ENCODE results near the gene EMC9.

The EMC9 gene

DNA sequence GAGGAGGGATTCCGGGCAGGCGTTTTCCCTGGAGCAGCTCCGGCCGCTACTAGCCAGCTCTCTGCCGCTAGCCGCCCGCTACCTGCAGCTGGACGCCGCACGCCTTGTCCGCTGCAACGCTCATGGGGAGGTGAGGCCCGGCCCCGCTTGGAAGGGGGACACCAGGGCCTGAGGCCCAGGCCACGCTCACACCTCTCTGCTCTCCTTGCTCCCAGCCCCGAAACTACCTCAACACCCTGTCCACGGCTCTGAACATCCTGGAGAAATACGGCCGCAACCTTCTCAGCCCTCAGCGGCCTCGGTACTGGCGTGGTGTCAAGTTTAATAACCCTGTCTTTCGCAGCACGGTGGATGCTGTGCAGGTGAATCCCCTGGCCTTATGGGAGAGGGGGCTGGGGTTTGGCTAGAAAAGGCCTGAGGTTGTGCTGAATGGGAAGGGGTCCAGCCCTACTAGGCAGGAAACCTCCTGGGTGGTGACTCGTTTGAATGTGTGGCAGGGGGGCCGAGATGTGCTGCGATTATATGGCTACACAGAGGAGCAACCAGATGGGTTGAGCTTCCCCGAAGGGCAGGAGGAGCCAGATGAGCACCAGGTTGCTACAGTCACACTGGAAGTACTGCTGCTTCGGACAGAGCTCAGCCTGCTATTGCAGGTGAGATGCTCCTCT lies 6.5 kb upstream of the EMC9 start:
- DNase-seq, result no peak

DNA sequence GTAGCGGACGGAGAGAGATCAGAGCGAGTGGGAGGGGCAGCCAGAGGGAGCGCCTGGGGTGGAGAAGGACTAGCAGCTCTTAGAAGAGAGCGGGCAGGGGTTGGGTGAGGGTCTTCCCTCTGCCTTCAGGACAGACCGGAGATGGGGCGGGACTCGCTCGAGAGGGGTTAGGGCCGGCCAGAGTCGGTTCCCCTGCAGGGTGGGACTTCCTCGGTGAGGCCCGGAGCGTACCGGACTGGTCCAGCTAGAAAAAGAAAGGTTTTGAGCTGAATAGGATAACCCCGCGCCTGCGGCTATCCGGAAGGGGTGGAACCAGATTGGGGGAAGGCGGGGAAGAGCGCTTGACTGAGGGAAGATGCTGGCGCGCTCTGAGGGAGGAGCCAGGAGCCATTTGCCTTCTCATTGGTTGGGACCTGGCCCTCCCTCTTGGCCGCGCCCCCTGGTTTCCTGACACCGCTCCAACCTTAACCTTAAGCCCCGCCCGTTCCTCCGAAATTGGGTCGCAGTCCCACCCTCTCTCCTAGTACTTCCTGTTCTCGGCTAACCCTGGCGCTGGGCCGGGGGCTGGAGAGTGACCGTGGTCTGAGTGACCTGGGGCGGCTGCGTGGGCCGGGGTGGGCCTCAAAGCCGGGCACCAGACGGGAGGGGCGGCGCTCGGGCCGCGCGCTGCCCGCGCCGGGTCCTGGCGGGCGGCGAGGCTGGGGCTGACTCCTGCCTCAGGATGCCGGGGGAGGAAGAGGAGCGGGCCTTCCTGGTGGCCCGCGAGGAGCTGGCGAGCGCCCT lies 5.8 kb upstream of the EMC9 start, which contains the start of gene RNF31:
Gene RNF31 (plus strand): TSS at position 521 of the 783 bp plus-strand sequence. CDS start 201 bp downstream, at position 722.
- peak; percentile 92 to 96 (median 94) for DNase-seq

DNA sequence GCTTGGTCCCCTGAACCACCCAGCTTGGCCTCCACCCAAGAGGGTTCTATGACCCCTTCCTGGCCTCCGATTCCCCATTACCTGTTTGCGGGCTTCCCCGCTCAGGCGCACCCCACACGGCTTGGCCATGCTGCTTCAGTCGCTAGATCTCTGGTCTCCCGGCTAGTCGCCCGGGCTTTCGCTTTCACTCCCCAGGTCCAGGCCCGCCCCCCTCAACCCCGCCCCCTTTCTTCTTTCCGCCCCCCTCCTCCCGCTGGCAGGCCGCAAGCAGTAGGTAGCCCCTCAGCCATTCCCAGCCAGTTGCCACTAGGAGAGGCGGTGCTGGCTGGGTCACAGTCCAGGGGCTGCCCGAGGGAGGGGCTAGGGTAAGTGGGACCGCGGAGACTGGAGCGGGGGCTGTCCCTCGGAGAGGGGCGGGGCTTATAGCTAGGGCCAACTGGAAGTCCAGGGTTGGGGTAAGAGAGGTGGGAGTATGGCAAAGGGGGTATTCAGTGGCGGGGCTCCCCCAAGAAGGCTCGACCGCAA lies 5.1 kb upstream of the EMC9 start, which contains the start of gene PSME2:
Gene PSME2 (minus strand): TSS at position 158 of the 525 bp plus-strand sequence. CDS start 29 bp downstream, at position 129.
- peak; percentile 63 to 93 (median 72) for DNase-seq

DNA sequence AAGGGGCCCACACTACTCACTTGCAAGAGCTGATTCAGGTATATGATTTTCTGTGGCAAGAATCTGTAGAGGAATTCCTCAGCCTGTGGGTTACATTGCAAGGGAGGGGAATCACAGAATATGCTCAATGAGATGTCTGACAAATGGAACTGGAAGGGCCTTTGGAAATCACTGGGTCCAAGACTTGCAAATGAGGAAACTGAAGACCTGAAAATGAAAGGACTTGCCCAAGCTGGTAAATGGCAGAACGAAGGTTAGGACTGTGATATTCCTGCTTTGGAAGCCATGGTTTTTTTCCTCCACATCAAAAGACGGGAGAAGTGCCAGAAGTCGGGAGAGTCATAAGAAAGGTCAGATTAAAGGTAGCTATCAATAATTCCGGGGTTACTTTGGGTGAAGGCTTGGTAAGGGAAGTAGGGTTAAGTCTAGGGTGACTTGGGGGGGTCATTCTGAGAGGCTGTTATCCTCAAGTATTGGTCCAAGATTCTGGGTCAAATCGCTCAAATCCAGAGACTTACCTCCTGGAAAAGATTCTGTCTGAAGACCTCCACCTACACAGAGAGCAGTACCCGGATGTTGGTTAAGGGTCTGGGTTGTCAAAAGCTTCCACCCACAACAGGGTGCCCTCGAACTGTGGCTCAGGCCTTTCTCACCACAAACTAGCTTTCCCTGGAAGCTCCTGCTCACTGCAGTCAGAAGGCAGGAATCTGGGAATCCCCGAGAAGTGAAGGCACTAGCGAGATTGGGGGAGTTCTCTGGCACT lies 4.5 kb upstream of the EMC9 start:
- no peak for DNase-seq

DNA sequence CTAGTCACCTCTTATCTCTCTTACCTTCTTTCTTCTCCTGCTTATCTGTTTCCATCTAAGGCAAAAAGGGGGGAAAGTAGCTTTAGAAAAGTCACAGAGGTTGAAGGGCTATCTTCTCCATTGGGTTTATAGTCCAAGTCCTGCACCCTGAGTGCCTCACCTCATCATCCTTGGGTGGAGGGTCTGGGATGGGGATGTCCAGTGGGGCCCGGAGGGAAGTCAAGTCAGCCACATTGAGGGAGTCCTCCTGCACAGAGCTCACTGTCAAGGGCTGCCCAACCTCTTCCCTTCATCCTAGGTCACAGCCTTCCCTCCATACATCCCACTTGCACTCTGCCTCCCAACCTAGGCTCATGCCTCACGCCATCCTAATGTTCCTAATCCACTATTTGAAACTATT lies 3.8 kb upstream of the EMC9 start:
- DNase-seq, result no peak

DNA sequence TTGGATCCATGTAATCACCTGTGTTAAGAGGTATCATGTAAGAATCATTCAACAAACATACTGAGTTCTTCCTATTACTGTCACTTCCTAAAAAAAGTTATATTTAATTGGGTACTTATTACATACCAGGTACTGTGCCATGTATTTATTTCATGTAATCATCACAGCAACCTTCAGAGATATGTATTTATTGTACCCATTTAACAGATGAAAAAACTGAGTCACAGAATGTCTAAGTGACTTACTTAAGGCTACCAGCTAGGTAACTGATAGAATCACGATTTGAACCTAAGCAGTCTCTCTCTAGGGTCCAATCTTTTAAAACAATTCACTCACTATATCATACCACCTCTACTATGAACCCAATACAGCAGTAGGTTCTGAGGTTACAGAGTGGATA lies 3.1 kb upstream of the EMC9 start:
- DNase-seq, result no peak

DNA sequence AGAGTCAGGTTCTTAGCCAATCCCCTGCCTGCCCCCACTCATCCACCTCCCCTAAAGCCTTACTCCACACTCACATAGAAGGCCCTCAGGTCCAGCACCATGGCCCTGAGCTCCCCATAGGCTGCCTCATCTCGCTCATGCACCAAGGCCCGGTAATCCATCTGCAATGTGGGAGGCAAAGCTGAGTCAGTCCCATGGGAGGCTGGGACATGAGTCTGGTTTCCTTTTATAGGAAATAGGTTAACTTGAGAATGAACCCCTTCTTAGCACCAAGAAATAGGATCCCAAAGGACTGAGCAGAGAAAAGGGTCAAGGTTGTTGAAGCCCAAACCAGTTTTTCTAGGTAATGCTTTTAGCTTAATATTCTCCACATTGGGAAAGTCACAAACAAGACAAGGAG lies 2.1 kb upstream of the EMC9 start:
- DNase-seq, result no peak

DNA sequence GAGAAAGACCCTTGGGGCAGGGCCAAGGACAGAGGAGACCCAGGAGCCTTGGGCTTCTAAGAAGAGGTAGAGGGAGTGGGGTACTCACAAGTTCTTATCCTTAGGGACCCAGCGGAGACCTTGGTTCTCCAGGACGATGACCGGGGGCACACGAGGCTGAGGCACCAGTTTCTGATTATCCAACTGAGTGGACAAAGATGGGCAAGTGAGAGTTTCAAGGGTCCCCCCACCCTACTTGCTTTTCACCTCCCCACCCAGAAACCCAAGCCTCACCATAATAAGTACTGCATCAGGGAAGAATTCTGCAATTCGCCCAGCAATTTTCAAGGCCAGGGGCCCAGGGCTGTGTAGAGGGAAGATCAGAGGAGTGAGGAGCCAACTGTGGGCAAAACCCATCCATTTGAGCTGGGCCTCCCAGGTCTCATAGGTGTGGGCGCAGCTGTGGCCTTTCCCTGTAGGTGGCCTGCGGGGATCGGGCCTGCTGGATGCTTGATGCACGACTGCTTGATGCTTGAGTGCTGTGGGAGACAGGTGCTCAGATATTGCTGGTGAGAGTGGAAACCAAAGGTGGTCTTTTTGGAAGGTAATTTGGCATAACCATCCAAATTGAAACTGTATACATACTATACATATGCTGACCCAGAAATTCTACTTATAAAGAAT lies 2.0 kb downstream of the EMC9 start:
- no peak for DNase-seq

DNA sequence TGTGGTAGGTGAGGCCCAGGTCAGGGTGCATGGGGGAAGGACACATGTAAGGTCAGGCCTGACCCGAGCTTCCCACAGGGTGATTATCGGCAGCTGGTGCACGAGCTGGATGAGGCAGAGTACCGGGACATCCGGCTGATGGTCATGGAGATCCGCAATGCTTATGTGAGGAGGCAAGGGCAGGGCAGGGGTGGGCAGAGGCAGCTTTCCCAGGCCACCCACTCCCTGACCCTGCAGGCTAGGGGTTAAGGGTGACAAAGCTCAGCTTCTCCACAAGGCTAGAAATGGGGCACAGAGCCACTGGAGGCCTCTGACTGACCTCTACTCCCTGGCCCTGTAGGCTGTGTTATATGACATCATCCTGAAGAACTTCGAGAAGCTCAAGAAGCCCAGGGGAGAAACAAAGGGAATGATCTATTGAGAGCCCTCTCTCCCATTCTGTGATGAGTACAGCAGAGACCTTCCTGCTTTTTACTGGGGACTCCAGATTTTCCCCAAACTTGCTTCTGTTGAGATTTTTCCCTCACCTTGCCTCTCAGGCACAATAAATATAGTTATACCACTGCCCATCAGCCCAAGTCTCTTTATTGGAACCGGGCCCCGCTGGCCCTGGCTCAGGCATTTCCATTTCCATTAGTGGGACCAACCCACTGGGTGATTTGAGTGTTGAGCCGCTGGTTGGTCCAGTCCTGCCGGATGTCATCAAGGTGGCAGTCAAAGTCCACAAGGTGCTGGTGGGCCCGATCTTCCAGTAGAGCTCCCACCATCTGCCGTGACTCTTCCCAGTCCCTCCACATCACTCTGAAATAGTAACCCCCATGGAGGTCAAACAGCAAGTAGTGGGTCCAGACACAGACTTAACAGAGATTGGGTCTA lies 2.8 kb downstream of the EMC9 start:
- no peak for DNase-seq

DNA sequence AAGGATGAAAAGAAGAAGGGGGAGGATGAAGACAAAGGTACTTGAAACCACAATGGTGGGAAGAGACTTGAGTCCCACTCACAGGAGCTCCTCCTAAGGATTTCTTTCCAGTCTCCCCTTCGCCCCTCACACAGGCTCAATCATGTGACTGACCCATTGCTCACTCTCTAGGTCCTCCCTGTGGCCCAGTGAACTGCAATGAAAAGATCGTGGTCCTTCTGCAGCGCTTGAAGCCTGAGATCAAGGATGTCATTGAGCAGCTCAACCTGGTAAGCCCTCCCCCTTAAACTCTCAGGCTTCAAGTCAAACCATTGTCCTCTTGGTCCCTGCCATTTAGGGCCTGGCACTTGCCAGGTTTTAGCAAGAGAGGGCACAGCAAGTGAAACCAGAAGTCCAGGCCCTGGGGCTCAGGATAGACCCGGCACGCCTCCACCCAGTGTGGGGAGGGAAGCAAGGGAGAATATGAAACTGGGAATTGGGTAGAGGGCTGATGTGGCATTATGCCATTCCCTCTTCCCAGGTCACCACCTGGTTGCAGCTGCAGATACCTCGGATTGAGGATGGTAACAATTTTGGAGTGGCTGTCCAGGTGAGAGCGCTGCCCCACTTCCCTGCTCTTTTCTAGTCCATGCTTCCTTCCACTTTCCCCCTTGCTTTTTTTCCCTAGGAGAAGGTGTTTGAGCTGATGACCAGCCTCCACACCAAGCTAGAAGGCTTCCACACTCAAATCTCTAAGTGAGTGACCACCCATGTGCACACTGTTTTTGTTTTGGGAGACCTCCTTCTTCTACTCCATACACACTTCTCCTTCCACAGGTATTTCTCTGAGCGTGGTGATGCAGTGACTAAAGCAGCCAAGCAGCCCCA lies 3.6 kb downstream of the EMC9 start:
- DNase-seq, result no peak

DNA sequence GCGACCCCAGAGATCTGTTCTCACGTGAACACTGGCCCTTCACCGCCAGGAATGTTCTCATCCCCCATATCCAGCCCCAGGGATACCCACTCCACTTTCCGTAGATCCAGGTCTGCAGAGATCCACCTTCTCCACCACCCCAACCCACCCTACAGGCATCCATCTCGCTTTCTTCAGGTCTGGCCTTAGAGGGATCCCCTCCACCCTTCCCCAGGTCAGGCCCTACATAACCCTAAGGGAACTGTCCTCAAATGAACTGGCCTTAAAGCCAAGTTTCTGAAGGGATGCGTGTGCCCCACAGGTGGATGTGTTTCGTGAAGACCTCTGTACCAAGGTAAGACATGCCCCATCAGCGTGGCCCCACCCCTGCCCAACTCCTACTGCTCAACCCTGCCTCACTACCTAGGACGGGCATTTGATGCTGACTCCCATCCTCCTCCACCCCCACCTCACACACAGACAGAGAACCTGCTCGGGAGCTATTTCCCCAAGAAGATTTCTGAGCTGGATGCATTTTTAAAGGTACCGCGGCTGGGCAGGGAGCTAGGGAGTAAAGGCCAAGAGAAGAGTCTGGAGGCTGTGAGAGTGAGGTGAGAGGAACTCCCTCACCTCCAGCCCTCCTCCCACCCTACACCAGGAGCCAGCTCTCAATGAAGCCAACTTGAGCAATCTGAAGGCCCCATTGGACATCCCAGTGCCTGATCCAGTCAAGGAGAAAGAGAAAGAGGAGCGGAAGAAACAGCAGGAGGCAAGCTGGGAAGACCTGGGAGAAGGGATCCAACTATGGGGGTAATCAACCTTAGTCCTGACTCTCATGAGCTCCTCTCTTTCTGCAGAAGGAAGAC lies 4.5 kb downstream of the EMC9 start:
- DNase-seq, result no peak

DNA sequence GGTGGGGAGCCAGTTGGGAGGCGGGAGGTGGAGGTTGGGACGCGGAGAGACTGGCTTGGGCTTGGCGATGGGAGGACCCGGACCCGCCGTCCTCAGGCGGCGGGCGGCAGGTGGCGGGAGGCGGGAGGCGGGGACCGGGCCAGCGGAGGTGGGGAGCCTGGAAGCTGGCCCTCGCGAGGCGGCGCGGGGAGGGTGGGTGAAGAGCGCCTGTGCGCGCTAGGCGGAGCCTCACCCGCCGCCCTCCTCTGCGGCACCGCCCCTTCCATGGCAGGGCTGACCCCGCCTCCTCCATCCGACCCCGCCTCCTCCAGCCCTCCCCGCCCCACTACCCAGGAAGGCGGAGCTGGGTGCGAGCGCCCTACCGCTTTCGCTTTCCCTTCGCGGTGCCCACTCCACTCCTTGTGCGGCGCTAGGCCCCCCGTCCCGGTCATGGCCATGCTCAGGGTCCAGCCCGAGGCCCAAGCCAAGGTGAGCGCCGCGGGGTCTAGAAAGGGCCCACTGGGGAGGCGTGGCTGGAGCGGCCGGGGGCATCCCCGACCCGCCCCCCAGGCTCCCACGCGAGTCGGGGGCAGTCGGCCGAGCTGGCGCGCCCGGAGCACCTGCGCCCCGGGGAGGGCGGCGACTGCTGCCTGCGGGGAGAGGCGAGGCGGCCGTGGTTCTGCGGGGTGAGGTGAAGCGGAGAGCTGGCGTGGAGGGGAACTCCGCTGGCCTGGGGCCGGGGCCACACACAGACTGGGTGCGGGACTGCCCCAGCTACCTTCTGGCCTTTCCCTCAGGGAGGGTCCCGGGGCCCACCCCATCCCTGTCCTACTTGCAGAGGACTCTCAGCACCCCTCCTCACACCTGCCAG lies 5.3 kb downstream of the EMC9 start, which contains the start of gene PSME1:
Gene PSME1 (plus strand): TSS at position 361 of the 850 bp plus-strand sequence. CDS start 69 bp downstream, at position 430.
- DNase-seq, result peak; percentile 89 to 92 (median 91)

DNA sequence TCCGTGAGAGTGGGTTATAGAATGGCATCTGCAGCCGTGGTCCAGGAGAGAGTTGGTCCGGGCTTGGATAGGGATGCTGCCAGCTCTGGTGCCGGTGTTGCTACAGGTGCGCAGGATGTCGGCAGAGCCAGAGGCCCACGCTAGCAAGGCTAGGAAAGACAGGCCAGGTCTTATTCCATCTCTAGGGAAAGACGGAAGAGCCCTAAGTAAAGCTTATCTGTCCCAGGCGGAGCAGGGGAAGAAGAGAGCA lies 5.9 kb downstream of the EMC9 start:
- no peak for DNase-seq

DNA sequence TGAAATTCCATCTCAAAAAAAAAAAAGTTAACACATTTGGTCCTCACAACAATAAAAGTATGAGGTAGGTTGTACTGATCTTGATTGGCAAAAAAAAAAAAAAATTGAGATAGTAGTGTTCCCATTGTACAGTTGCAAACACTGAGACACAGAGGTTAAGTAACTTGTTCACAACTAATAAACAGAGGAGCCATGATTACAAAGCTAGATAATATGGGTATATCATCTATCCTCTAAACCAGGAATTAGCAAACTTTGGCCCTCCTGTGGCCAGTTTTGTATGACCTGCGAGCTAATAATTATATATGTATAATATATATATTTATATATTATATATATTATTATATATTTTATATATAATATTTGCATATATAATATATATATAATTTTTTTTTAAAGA lies 7.7 kb downstream of the EMC9 start:
- no peak for DNase-seq

DNA sequence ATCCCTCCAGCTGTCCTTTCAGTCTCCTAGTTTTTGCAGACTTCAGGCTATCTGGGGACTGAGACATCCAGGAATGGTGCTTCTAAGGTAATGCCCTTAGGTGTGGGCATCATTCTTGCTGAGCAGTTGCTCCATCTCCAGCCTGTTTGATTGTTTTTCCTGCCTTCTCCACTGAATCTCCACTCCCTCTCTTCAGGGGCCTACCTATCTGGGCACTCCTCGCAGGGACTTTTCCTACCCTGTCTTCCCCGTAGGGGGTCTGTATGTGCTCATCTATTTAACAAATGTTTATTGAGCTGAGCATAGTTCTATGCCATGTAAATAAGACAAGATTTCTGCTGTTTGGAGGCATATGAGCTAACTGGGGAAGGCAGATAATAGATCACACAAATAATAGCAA lies 8.4 kb downstream of the EMC9 start:
- DNase-seq, result no peak

DNA sequence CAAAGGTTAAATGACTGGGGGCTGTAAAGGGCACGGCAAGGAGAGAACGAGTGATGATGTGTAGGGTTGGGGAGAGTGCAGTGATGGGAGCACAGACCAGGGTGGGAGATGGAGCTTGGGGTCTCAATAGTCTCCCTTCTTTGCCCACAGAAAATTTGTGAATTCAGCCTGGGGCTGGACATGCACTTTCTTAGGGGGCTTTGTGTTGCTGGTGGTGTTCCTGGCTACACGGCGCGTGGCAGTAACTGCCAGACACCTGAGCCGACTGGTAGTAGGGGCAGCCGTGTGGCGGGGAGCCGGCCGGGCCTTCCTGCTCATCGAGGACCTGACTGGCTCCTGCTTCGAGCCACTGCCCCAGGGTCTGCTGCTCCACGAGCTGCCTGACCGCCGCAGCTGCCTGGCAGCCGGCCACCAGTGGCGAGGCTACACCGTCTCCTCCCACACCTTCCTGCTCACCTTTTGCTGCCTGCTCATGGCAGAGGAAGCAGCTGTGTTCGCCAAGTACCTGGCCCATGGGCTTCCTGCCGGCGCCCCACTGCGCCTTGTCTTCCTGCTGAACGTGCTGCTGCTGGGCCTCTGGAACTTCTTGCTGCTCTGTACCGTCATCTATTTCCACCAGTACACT lies 9.2 kb downstream of the EMC9 start:
- DNase-seq, result peak in 2 of 4 experiments; percentile 11 to 17

DNA sequence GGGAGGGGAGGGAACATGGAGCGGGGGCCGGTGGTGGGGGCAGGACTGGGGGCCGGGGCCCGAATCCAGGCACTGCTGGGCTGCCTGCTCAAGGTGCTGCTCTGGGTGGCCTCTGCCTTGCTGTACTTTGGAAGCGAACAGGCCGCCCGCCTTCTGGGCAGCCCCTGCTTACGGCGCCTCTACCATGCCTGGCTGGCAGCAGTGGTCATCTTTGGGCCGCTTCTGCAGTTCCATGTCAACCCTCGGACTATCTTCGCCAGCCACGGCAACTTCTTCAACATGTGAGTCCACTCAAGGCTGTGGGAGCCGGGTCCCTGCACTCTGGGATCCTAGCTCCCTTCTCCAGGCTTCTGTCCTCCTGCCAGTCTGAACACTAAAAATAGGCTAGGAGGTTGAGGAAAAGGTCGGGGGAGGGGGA lies 9.8 kb downstream of the EMC9 start:
- DNase-seq, result no peak

Data from activated CD4-positive, CD25-positive, alpha-beta regulatory T cell (primary cell).